ENCODE data around the gene GPR132. TPM values are rescaled to one million over a fixed set of nuclear protein-coding genes. Genes with fewer than 3 reads are reported as not detected.
A peak's percentile ranks its signal among the peaks of the same experiment; 100 is the strongest.

The GPR132 gene
- total RNA-seq, 3 donors from 2014 or later = 1.3 to 2.9 (median 1.8) TPM

DNA sequence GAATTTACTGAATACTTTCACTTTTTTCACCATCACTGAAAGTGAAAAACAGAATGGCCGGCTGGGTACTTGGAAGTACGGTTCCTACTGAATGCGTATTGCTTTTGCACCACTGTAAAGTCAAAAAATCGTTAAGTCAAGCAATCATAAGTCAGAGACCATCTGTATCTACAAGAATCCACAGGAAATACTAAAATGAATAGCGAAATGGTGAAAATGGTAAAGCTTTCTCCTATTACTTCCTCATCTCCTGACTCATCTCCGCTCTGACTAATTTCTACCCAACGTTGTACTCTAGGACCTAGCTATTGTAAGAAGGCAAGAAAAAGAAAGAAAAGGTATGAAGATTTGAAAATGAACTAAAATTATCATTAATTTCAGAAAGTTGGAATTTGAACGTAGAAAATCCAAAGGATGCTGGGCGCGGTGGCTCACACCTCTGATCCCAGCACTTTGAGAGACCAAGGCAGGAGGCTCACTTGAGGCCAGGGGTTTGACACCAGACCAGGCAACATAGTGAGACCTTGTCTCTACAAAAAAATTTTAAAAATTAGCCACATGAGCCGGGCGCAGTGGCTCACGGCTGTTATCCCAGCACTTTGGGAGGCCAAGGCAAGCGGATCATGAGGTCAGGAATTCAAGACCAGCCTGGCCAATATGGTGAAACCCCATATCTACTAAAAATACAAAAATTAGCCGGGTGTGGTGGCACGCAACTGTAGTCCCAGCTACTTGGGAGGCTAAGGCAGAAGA is 39.0 kb downstream of the GPR132 start:
- no peaks in the 10 kb centered on the region for H3K36me3 ChIP-seq
- H3K4me3 ChIP-seq = no peak overlapping the region
- no peak overlapping the region for H3K27ac ChIP-seq
- no peaks in the 10 kb centered on the region for H3K9me3 ChIP-seq
- H3K4me1 ChIP-seq = no peaks in the 10 kb centered on the region
- TF ChIP-seq, protein P1, sequence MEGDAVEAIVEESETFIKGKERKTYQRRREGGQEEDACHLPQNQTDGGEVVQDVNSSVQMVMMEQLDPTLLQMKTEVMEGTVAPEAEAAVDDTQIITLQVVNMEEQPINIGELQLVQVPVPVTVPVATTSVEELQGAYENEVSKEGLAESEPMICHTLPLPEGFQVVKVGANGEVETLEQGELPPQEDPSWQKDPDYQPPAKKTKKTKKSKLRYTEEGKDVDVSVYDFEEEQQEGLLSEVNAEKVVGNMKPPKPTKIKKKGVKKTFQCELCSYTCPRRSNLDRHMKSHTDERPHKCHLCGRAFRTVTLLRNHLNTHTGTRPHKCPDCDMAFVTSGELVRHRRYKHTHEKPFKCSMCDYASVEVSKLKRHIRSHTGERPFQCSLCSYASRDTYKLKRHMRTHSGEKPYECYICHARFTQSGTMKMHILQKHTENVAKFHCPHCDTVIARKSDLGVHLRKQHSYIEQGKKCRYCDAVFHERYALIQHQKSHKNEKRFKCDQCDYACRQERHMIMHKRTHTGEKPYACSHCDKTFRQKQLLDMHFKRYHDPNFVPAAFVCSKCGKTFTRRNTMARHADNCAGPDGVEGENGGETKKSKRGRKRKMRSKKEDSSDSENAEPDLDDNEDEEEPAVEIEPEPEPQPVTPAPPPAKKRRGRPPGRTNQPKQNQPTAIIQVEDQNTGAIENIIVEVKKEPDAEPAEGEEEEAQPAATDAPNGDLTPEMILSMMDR (IDR thresholded peaks at IDR 0.05) = no peak
- TF ChIP-seq POLR2A (IDR thresholded peaks at IDR 0.05) (no peak), POLR2AphosphoS5 (IDR thresholded peaks at IDR 0.05) (no peak)
- DNase-seq (ENCODE audit: low spot score in 2 of 2) = no peak
- no peaks in the 10 kb centered on the region for H3K27me3 ChIP-seq
- intact Hi-C loops (cut with DNase I; ENCODE audit: low total_unique reads) = no loop called here

DNA sequence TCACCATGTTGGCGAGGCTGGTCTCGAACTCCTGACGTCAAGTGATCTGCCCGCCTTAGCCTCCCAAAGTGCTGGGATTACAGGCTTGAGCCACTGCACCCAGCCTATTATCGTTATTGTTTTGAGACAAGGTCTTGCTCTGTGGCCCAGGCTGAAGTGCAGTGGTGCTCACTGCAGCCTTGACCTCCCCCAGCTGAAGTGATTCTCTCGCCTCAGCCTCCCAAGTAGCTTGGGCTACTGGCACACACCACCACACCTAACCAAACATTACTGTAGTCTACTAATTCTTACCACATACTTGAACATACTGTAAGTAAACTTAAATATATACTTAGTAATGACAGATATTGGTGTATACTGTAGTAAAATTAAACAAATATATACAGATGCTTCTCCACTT is 39.8 kb downstream of the GPR132 start:
- no peaks in the 10 kb centered on the region for H3K9me3 ChIP-seq
- H3K4me1 ChIP-seq = no peaks in the 10 kb centered on the region
- no peak for DNase-seq (ENCODE audit: low spot score in 2 of 2)
- TF ChIP-seq, protein P1 (IDR thresholded peaks at IDR 0.05) = no peak
- TF ChIP-seq POLR2AphosphoS5 (IDR thresholded peaks at IDR 0.05) = no peak
- no peak for TF ChIP-seq POLR2A (IDR thresholded peaks at IDR 0.05)
- no peaks in the 10 kb centered on the region for H3K27me3 ChIP-seq
- no peaks in the 10 kb centered on the region for H3K36me3 ChIP-seq
- peak overlapping the region in 1 of 2 donors; percentile 54 for H3K27ac ChIP-seq
- intact Hi-C loops (cut with DNase I; ENCODE audit: low total_unique reads) = no loop called here
- no peak overlapping the region for H3K4me3 ChIP-seq

DNA sequence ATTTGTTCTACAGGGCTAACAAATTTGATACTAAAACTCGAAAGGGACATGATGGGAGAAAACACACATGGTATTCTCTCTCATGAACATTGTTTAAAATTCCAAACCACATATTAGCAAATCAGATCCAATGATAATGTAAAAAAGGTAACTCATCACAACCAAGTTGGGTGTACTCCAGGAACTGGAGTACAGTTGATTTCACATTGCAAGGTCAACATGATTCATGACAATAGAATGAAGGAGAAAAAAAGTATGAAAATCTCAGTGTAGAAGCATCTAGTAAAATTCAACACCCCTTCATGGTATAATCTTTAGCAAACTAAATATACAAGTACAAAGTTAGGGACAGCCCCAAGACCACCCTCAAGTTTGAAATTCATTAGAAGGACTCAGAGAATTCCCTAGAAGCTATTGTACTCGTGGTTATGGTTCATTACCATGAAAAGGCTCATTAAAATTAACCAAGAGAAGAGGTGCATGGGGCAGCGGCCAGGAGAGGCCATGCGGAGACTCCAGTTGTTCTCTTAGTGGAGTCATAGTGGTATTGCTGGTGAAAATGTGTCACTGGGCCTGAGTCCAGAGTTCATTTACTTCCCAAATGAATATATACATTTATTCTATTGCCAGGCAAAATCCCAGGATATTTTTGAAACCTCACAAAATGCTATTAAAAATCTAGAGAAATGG is 41.3 kb downstream of the GPR132 start:
- TF ChIP-seq, protein P1 (IDR thresholded peaks at IDR 0.05) = no peak
- no peak for TF ChIP-seq POLR2A (IDR thresholded peaks at IDR 0.05)
- no peak for TF ChIP-seq POLR2AphosphoS5 (IDR thresholded peaks at IDR 0.05)
- no peak for DNase-seq (ENCODE audit: low spot score in 2 of 2)
- no peaks in the 10 kb centered on the region for H3K27me3 ChIP-seq
- intact Hi-C loops (cut with DNase I; ENCODE audit: low total_unique reads) = no loop called here
- H3K36me3 ChIP-seq = no peaks in the 10 kb centered on the region
- no peaks in the 10 kb centered on the region for H3K9me3 ChIP-seq
- no peak overlapping the region for H3K4me3 ChIP-seq
- peaks cover 5 to 9% of the 10 kb centered on the region in 2 donors for H3K4me1 ChIP-seq
- H3K27ac ChIP-seq = peak overlapping the region; percentile 6 to 42

DNA sequence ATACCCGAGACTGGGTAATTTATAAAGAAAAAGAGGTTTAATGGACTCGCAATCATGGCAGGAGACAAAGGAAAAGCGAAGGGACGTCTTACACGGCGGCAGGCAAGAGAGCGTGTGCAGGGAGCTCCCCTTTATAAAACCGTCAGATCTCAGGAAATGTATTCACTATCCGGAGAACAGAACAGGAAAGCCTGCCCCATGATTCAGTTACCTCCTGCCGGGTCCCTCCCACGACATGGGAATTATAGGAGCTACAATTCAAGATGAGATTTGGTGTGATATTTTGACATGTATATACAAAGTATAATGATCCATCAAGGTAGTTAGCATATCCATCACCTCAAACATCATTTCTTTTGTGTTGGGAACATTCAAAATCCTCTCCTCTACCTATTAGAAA is 42.1 kb downstream of the GPR132 start:
- H3K9me3 ChIP-seq = no peaks in the 10 kb centered on the region
- H3K36me3 ChIP-seq = no peaks in the 10 kb centered on the region
- DNase-seq (ENCODE audit: low spot score in 2 of 2) = no peak
- H3K27ac ChIP-seq = no peak overlapping the region
- no peaks in the 10 kb centered on the region for H3K27me3 ChIP-seq
- H3K4me1 ChIP-seq = peaks cover 5 to 9% of the 10 kb centered on the region in 2 donors
- H3K4me3 ChIP-seq = no peak overlapping the region
- intact Hi-C loops (cut with DNase I; ENCODE audit: low total_unique reads) = no loop called here
- TF ChIP-seq POLR2AphosphoS5 (IDR thresholded peaks at IDR 0.05) (no peak), POLR2A (IDR thresholded peaks at IDR 0.05) (no peak)
- TF ChIP-seq, protein P1 (IDR thresholded peaks at IDR 0.05) = no peak

DNA sequence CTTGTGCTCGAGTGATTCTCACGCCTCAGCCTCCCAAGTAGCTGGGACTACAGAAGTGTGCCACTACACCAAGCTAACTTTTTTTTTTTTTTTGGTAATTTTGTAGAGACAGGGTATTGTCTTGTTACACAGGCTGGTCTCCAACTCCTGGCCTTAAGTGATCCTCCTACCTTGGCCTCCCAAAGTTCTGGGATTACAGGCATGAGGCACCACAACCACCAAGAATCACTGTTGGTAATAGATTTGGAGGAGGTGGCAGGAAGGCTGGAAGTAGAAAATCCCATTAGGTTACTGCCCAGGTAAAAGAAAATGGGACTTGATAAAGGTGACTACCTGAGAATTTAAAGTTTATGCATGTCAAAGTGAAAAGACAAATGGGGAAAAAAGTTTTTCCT is 43.0 kb downstream of the GPR132 start:
- H3K36me3 ChIP-seq = no peaks in the 10 kb centered on the region
- no peak for TF ChIP-seq POLR2A (IDR thresholded peaks at IDR 0.05)
- H3K27ac ChIP-seq = no peak overlapping the region
- peaks cover 5 to 9% of the 10 kb centered on the region in 2 donors for H3K4me1 ChIP-seq
- DNase-seq (ENCODE audit: low spot score in 2 of 2) = no peak
- peak overlapping the region in 1 of 3 donors; percentile 97 for H3K4me3 ChIP-seq
- no peaks in the 10 kb centered on the region for H3K27me3 ChIP-seq
- H3K9me3 ChIP-seq = no peaks in the 10 kb centered on the region
- intact Hi-C loops (cut with DNase I; ENCODE audit: low total_unique reads) = no loop called here

All from breast epithelium (tissue), 4 donors.